Measurements from ENCODE around the gene LCN6.
"Not testable (repeated sequence)": the region's sequence is repeated elsewhere in the genome, so short reads cannot be mapped to it uniquely, and the experiment has no call there.

The LCN6 gene, protein sequence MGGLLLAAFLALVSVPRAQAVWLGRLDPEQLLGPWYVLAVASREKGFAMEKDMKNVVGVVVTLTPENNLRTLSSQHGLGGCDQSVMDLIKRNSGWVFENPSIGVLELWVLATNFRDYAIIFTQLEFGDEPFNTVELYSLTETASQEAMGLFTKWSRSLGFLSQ

DNA sequence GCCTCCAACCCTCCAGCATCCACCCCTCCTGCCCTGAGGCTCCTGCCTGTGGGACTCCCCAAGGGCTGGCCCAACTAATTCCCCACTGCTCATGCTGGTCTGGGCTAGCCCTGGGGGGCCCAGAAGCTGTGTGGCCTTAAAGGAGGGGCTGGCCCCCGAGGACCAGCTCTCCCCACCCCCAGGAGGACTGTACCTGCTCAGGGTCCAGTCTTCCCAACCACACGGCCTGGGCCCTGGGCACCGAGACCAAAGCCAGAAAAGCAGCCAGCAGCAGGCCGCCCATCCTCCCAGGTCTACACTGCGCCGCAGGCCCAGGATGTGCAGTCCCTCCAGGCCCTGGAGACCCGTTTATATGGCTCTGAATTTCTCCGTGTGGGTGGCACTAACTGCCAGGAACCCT lies at the start of gene LCN6:
Gene LCN6, minus strand, starts transcription at position 325 of the 400 bp plus-strand sequence. Its CDS starts 42 bp downstream, at position 283.
- in situ Hi-C loops (cut with MboI; ENCODE audit: low sequenced_read_pairs) = no loop called here

DNA sequence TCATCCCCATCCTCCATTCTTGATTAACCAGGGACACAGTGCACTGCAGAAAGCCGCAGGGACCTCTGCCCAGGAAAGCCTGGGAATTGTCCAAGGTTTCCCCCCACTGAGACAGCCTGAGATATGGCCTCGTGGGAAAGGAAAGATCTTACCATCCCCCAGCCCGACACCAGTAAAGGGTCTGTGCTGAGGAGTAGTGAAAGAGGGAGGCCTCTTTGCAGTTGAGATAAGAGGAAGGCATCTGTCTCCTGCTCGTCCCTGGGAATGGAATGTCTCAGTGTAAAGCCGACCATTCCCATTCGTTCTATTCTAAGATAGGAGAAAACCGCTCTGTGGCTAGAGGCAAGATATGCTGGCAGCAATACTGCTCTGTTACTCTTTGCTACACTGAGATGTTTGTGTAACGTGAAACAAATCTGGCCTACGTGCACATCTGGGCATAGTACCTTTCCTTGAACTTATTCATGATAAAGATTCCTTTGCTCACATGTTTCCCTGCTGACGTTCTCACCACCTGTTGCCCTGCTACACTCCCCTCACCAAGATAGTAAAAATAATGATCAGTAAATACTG lies 48.5 kb upstream of the LCN6 start:
- in situ Hi-C loops (cut with MboI; ENCODE audit: low sequenced_read_pairs) = not testable (repeated sequence)

DNA sequence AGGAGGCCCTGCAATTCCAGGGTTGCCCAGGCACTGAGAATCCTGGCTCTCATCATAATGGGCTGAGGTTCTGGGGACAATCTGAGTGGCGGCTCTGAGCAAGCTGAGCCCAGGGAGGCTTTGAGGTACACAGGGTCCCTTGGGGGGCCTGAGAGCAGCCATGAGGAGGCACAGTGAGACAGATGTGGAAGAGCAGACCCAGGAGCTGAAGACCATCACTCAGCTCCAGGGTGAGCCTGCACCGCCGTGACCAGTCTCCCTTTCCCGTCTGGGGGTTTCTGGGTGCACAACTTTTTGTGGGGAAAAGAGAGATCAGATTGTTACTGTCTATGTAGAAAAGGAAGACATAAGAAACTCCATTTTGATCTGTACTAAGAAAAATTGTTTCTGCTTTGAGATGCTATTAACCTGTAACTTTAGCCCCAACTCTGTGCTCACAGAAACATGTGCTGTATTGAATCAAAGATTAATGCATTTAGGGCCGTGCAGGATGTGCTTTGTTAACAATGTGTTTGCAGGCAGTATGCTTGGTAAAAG lies 48.0 kb upstream of the LCN6 start, which contains the start of gene CCDC183:
Gene CCDC183, plus strand, starts transcription at position 101 of the 537 bp plus-strand sequence. Its CDS starts 60 bp downstream, at position 161.
- in situ Hi-C loops (cut with MboI; ENCODE audit: low sequenced_read_pairs) = no loop called here

DNA sequence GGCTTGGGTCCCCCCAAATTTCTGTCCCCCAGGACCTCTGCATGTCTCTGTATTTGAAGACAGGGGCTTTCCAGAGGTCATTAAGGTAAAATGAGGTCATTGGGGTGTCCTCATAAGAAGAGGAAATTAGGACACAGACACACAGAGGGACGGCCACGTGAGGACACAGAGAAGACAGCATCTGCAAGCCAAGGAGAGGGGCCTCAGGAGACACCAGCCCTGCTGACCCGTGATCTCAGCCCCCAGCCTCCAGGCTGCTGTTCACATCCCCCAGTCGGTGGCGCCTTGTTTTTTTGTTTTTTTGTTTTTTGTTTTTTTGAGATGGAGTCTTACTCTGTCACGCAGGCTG lies 46.6 kb upstream of the LCN6 start:
- in situ Hi-C loops (cut with MboI; ENCODE audit: low sequenced_read_pairs) = no loop called here

DNA sequence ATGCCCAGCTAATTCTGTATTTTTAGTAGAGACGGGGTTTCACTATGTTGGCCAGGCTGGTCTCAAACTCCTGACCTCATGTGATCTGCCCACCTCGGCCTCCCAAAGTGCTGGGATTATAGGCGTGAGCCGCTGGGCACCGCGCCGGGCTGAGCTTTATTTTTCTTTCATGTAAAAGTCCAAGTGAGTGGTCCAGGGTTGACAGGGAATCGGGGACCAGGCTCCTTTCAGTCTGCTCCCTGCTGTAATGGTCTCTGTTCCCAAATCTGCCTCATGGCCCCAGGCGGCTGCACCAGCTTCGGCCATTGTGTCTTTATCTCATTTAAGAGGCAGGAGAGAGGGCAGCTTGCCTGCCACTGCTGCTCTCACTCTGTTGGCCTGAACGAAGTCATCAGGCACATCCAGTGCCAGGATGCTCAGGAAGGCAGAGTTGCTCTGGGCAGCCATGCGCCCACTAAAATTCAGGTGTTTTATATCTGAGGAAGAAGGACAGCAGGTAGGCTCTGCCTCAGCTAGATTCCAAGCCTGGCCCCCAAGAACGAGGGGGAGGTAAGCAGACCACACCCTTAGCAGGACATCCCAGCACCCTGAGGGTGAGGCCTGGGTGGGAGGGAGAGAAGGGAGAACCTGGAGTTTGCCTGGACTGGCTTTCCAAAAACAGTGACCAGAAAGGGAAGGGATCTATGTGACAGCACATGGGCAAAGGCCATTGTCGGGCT lies 46.1 kb upstream of the LCN6 start:
- in situ Hi-C loops (cut with MboI; ENCODE audit: low sequenced_read_pairs) = no loop called here

DNA sequence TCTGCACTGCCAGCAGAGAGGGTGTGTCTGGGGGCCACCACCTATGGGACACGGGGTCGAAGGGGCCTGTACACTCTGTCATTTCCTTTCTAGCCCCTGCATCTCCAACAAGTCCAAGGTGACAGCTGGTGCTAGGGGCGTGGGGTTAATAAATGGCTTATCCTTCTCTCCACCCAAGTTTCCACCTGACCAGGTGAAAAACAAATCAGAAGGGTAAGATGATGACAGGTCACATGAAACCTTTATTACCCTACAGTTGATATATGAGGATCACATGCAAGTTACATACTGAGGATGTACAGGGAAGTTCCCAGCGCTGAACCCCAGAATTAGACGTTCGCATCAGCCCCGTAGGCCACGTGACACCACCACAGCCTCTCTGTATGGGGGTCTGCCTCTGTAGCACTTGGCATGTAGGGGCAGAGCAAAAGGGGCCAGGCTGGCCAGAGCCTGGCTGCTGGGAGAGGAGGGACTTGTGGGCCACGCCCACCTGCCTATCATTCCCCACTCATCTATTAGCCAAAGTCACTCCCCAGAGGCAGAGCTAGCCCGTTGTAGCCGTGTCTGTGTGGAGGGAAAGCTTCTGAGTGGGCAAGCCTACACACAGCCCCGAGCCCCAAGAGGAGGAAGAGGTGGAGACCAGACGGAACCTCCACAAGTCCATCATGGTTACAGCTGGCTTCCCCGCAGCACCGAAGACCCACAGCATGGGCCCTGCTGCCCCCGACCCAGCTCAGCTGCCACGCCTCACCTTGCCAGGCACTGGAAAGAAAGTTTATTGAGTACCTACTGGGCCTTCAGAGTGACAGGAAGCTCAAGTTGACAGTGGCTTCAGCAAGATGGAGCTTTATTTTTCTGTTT lies 45.0 kb upstream of the LCN6 start:
- in situ Hi-C loops (cut with MboI; ENCODE audit: low sequenced_read_pairs) = no loop called here

DNA sequence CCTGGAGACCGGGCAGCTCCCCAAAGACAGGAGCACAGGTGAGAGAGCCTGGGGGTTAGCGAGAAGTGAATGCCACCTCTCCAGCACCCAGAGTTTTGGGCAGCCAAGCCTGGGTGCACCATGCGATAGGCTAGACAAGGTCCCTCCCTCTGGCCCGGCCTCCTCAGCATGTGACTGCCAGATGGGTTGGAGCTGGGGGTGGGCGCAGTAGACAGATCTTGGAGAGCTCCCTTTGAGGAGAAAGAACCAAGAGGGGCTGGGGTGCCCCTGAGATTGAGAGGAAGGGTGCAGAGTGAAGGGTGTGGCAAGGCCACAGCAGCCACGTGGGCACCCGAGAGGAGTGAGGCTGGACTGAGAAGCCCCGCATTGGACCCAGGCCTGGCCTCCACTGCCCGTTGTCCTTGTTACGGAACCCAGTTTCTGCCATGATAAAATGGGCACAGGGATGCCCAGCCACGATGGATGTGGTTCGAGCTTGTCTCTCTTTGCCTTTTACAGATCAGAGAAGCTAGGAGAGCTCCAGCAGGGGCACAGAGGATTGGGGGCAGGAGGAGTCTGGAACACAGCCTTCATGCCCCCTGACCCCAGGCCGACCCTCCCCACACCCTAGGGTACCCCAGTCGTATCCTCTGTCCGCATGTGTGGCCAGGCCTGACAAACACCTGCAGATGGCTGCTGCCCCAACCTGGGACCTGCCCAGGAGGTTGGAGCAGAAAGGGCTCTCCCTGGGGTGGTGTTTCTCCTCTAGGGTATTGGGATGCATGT lies 44.2 kb upstream of the LCN6 start:
- in situ Hi-C loops (cut with MboI; ENCODE audit: low sequenced_read_pairs) = no loop called here

DNA sequence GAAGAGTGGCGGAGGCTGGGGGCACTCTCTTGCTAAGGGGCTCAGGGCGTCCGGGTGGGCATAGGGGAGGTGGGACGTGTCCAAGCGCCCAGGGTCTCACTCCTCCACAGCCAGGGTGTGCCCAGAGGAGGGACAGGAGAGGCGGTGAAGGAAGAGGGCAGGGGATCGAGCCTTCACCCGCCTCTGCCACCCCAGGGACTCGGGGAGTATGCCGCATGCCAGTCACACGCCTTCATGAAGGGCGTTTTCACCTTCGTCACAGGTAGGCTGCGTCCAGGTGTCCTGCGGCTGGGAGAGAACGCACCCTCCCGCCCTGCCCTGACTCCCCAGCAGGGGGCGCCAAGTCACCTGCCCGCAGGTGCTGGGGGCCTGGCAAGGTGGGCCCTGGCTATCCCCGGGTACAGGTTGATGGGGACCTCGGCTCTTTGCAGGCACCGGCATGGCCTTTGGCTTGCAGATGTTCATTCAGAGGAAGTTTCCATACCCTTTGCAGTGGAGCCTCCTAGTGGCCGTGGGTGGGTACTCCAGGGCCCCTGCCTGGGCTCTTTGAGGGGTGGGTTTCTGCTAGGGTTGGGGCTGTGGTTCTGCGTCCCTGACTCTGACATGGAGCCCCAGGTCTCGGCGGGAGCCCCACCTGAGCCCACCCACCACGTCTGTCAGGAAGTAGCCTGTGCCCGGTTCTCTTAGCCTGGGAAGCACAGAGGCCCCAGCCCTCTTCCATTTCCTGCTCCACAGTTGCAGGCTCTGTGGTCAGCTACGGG lies 43.4 kb upstream of the LCN6 start:
- in situ Hi-C loops (cut with MboI; ENCODE audit: low sequenced_read_pairs) = no loop called here

DNA sequence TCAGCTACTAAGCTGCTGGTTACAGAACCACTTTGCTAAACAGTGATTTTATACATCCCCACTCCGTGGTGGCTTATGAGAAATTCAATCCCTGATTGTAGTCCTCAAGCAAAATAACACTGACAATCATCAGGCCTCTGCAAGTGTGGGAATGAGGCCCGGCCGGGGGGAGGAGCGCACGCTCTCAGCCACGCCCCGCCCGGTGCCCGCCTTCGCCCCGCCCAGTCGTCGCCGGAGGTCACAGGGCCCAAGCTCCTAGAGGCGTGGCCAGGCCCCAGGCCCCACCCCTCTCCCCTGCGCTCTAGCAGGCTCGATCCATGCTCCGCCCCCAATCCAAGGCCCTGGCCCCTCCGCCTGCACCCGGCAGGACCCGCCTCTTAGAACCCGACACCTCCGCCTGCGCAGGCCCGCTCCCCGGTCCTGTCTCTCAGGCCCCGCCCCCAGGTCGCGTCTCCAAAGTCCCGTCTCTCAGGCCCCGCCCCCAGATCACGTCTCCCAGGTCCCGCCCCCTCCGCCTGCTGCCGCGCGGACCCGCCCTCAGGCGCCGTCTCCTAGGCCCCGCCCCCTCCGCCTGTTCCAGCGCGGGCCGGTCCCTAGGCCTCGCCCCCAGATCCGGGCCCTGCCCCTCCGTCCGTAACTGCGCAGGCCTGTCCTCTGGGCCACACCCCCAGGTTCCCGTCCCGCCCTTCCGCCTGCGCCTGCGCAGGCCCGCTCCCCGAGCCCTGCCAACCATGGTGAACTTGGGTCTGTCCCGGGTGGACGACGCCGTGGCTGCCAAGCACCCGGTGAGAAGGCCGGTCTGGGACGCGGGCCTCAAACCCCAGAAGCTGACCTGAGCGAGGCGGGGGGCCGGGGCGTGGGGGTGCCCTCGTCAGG lies 42.6 kb upstream of the LCN6 start, which contains the start of gene TMEM141:
Gene TMEM141, plus strand, starts transcription at position 705 of the 876 bp plus-strand sequence. Its CDS starts 27 bp downstream, at position 732.
- in situ Hi-C loops (cut with MboI; ENCODE audit: low sequenced_read_pairs) = no loop called here

DNA sequence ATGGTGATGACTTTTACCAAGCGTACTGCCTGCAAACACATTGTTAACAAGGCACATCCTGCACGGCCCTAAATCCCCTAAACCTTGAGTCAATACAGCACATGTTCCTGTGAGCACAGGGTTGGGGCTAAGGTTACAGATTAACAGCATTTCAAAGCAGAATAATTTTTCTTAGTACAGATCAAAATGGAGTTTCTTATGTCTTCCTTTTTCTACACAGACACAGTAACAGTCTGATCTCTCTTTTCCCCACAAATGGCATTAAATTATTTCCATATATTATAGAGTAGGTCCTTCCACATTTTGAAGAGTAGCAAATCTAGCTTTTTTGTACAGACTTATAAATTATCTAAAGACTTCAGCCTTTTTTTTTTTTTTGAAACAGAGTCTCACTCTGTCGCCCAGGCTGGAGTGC lies 41.2 kb upstream of the LCN6 start:
- in situ Hi-C loops (cut with MboI; ENCODE audit: low sequenced_read_pairs) = no loop called here

DNA sequence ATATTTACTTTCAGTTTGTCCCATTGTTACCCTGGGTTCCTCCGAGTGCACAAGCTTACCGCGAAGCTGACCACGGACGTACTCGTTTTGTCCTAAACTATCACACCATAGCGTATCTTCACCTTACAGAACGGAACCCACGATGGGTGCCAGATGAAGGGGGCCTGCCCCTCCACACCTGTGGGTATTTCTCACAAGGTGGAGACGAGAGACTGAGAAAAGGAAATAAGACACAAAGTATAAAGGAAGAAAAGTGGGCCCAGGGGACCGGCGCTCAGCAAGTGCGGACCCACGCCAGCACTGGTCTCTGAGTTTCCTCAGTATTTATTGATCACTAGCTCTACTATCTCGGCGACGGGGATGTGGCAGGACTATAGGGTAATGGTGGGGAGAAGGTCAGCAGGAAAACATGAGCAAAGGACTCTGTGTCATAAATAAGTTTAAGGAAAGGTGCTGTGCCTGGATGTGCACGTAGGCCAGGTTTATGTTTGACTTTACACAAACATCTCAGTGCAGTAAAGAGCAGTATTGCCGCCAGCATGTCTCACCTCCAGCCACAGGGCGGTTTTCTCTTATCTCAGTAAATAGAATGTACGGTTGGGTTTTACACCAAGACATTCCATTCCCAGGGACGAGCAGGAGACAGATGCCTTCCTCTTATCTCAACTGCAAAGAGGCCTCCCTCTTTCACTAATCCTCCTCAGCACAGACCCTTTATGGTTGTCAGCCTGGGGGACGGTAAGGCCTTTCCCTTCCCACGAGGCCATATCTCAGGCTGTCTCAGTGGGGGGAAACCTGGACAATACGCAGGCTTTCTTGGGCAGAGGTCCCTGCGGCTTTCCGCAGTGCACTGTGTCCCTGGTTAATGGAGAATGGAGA lies 40.6 kb upstream of the LCN6 start:
- in situ Hi-C loops (cut with MboI; ENCODE audit: low sequenced_read_pairs) = not testable (repeated sequence)

DNA sequence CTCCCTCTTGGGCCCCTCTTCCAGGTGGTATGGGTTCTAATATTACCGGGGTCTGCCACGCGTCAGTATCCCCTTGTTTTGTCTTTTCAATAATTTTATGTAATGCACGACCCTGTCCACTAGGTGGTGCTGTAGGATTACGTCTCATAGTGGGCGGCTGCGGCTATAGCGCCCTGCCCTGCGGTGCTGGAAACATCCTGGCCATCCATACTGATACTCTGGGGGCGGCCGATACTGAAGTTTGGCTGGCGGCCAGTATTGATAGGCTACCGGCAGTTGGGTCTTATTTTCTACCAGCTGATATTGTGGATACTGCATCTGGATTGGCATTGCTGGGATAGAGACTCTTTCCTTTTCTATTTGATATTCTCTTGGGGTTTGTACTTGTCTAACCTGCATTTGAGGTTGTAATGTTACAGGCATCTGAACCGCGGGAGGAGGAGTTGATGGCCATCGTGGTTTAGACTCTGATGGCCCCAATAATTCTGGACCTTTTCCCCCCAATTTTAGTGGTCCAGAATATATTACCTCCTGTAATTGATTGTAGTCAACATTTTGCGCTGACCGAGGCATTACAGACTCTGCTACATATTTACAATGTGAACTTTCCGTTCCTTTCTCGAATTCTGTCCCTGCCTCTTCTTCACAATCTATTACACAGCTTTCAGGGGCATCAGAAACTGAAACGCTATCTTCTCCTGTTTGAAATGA lies 39.5 kb upstream of the LCN6 start:
- in situ Hi-C loops (cut with MboI; ENCODE audit: low sequenced_read_pairs) = no loop called here

DNA sequence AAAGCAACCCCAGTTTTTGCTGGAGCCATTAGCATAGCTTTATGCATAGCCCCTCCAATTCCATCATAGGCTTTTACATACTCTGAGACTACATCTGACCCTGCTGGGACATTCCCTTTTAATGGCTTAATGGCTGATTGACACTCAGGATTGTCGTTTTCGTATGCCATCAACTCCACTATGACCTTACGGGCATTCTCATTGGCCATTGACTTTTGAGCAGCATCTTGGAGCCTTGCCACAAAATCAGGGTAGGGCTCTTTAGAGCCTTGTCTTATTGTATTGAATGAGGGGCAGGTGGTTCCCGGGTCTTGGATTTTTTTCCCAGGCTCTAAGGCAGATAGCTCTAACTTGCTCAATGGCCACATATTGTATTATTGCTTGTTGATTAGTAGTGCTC lies 38.7 kb upstream of the LCN6 start:
- in situ Hi-C loops (cut with MboI; ENCODE audit: low sequenced_read_pairs) = not testable (repeated sequence)

DNA sequence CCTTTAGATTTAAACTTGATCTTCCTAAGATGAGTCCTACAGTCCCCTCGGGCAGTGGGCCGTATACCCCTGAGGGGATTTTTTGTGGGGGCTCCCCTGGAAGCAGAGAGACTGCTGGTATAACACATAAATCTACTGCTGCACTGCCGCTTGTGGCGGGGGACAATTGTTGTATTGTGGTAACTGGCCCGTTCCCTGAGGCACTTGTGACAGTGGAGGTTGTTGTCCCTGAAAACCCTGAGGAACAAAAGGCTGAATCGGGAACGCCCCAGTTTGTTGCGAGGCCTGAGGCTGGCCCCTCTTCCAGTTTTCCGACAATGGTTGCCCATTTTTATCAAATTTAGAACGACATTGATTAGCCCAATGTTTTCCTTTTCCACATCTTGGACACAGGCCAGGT lies 38.1 kb upstream of the LCN6 start:
- in situ Hi-C loops (cut with MboI; ENCODE audit: low sequenced_read_pairs) = no loop called here

DNA sequence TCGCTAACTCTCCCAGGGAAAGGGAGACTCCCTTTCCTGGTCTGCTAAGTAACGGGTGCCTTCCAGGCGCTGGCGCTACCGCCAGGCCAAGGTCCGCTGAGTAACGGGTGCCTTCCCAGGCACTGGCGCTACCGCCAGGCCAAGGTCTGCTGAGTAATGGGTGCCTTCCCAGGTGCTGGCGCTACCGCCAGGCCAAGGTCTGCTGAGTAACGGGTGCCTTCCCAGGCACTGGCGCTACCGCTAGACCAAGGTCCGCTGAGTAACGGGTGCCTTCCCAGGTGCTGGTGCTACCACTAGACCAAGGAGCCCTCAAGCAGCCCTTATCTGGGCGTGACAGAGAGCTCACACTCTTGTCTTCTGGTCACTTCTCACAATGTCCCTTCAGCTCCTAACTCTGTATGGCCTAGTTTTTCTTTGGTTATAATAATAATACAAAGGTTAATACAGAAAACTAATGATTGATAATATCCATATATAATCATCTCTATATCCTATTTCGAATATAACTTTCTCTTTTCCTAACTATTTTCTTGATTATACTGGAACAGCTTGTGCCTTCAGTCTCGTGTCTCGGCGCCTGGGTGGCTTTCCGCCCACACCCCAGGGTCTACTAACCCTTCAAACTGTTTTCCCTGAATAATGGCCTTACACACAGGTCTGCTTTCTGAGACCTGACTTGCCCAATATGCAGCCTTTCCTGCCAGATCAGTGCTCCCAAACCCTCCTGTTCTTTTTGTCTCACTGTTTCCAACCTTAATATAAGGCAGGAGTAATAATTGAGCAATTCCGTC lies 37.4 kb upstream of the LCN6 start:
- in situ Hi-C loops (cut with MboI; ENCODE audit: low sequenced_read_pairs) = not testable (repeated sequence)

DNA sequence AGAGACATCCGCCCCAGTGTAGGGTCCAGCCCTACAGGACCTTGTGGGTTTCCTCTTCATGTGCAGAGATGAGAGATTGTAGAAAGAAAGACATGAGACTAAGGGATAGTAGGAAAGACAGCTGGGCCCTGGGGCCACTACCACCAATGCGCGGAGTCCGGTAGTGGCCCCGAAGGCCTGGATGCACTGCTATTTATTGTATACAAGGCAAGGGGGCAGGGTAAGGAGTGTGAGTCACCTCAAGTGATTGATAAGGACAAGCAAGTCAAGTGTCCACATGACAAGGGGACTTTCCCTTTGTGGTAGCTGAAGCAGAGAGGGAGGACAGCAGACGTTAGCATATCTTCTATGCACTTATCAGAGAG lies 36.7 kb upstream of the LCN6 start:
- in situ Hi-C loops (cut with MboI; ENCODE audit: low sequenced_read_pairs) = no loop called here

All from hTERT RPE-1 (cell line).